Omental fat pad (tissue), 4 donors: ENCODE data around the gene UBN1. TPM values are rescaled to one million over a fixed set of nuclear protein-coding genes. Genes with fewer than 3 reads are reported as not detected.

Experiments
- ATAC-seq: fragments of 150-250 bp; one replicate; pipeline ENCODE4 v1.9.1; 2016; ENCODE audit warnings: mild to moderate bottlenecking, moderate library complexity; ENCODE audit not compliant: low FRiP score
- DNase-seq: peaks from one replicate; pipeline ENCODE4 v3.0.0-alpha.2; 2019; ENCODE audit warnings: low spot score
- CTCF ChIP-seq, 3 donors: fragments of 450-650 bp; IDR thresholded peaks; one replicate each; pipeline ENCODE4 v1.5.1; 2016 to 2017; ENCODE audit warnings: antibody characterized with exemption in 3 of 3, mild to moderate bottlenecking in 3 of 3, moderate library complexity in 2 of 3
- total RNA-seq, 4 donors: library from RNA; depleted of rRNA; stranded (reverse); fragments of >200 nt; gene quantifications; one replicate each; pipeline ENCODE4 v1.1.0, GENCODE V29; 2016

Gene UBN1
- total RNA-seq, 4 donors from 2014 or later: 32.8 to 67.5 (median 41.1) TPM

- ATAC-seq: no peak
- no peak for DNase-seq
- TF ChIP-seq CTCF (IDR thresholded peaks at IDR 0.05): no peak
Observed at GRCh38 chr16:4859900-4860255, 12.6 kb downstream of the UBN1 start.

- DNase-seq (no peak), ATAC-seq (no peak)
- no peak for TF ChIP-seq CTCF (IDR thresholded peaks at IDR 0.05)
Observed at GRCh38 chr16:4860727-4861342, 13.6 kb downstream of the UBN1 start.

GRCh38 chr16:4862639-4863038 is 15.4 kb downstream of the UBN1 start:
- DNase-seq: no peak
- no peak for ATAC-seq
- TF ChIP-seq CTCF (IDR thresholded peaks at IDR 0.05): no peak

- ATAC-seq (no peak), DNase-seq (no peak)
- TF ChIP-seq CTCF (IDR thresholded peaks at IDR 0.05): no peak
Observed at GRCh38 chr16:4864728-4865127, 17.4 kb downstream of the UBN1 start.

GRCh38 chr16:4865231-4865860 is 18.1 kb downstream of the UBN1 start:
- TF ChIP-seq CTCF (IDR thresholded peaks at IDR 0.05): no peak
- ATAC-seq (no peak), DNase-seq (no peak)

GRCh38 chr16:4866586-4866985 is 19.3 kb downstream of the UBN1 start:
- TF ChIP-seq CTCF (IDR thresholded peaks at IDR 0.05): no peak
- ATAC-seq (peak; percentile 17), DNase-seq (no peak)

GRCh38 chr16:4868026-4868425 is 20.7 kb downstream of the UBN1 start:
- DNase-seq (no peak), ATAC-seq (no peak)
- no peak for TF ChIP-seq CTCF (IDR thresholded peaks at IDR 0.05)
